GM12878 (cell line): ENCODE results near the gene LSM12. TPM values are rescaled to one million over a fixed set of nuclear protein-coding genes. Genes with fewer than 3 reads are reported as not detected.
A peak's percentile ranks its signal among the peaks of the same experiment; 100 is the strongest.

ENCODE experiments used
- ATAC-seq: fragments of 200-7000 bp; cut with Tn5 transposase; 3 replicates; pipeline ENCODE4 v1.9.1; 2020; ENCODE audit warnings: mild to moderate bottlenecking, moderate library complexity
- BruUV-seq: library from RNA; stranded (reverse); fragments of 400-500 nt; replicated peaks from 2 replicates; lab custom pipeline; 2021; lab: Mats Ljungman, UMichigan
- CTCF ChIA-PET: fragments of 300-600 bp; sonication (Branson Sonifier 250); formaldehyde crosslinking; extraction: SDS; loops from one replicate; lab custom pipeline; 2021; ENCODE audit warnings: inconsistent platforms; lab: Yijun Ruan, JAX
- POLR2A ChIA-PET: fragments of 350-600 bp; formaldehyde crosslinking; extraction: SDS; loops from one replicate; lab custom pipeline; 2021; ENCODE audit warnings: inconsistent platforms; lab: Charles Lee
- RAD21 ChIA-PET: fragments of 300-600 bp; sonication (Branson Sonifier 250); formaldehyde crosslinking; loops from one replicate; lab custom pipeline; 2023; ENCODE audit warnings: antibody characterized with exemption; ENCODE audit not compliant: unreplicated experiment; lab: Charles Lee
- SMC1A ChIA-PET: fragments of 300-600 bp; sonication (Branson Sonifier 250); formaldehyde crosslinking; loops from one replicate; lab custom pipeline; 2023; ENCODE audit not compliant: unreplicated experiment, uncharacterized antibody; lab: Charles Lee
- DNase-seq: peaks from one replicate; pipeline ENCODE4 v3.0.0-alpha.2; 2011; ENCODE audit warnings: low read depth, low spot score
- FAIRE-seq: peaks from 3 replicates; lab custom pipeline; 2011; peaks lifted over from hg19 to GRCh38; lab: Jason Lieb, UNC
- H2AFZ ChIP-seq: 2 replicates; pipeline ENCODE4 v1.6.0; 2011; ENCODE audit warnings: low read depth, low read length, control low read depth; ENCODE audit not compliant: control insufficient read depth
- H3K27ac ChIP-seq: 2 replicates; pipeline ENCODE4 v1.5.1; 2011; ENCODE audit warnings: control low read depth; ENCODE audit not compliant: control insufficient read depth, insufficient read depth
- H3K27me3 ChIP-seq, 2 experiments: replicated peaks in 1 of 2; 2 replicates each; pipeline versions ENCODE4 v1.6.0 to v1.6.1; 2011; ENCODE audit warnings: low read length in 1 of 2; ENCODE audit not compliant: control insufficient read depth in 2 of 2, insufficient read depth in 2 of 2
- H3K36me3 ChIP-seq, 2 experiments: 2 replicates each; pipeline ENCODE4 v1.5.1; 2011; ENCODE audit warnings: low read length in 1 of 2; ENCODE audit not compliant: control insufficient read depth in 2 of 2, insufficient read depth in 2 of 2
- H3K4me1 ChIP-seq: 2 replicates; pipeline ENCODE4 v1.6.1; 2011; ENCODE audit warnings: mild to moderate bottlenecking, low read length, moderate library complexity, mixed read lengths; ENCODE audit not compliant: control insufficient read depth, insufficient read depth
- H3K4me2 ChIP-seq: 2 replicates; pipeline ENCODE4 v1.6.0; 2011; ENCODE audit warnings: control low read depth; ENCODE audit not compliant: control insufficient read depth, insufficient read depth
- H3K4me3 ChIP-seq: fragments of 200-600 bp; sonication (generic); 2 replicates; pipeline ENCODE4 v1.5.1; 2016
- H3K79me2 ChIP-seq: 2 replicates; pipeline ENCODE4 v1.6.0; 2011; ENCODE audit warnings: low read length; ENCODE audit not compliant: control insufficient read depth, insufficient read depth
- H3K9ac ChIP-seq: 2 replicates; pipeline ENCODE4 v1.8.0; 2011; ENCODE audit warnings: low read length, control low read depth, mixed read lengths; ENCODE audit not compliant: control insufficient read depth, insufficient read depth
- H3K9me3 ChIP-seq: replicated peaks from 3 replicates; pipeline ENCODE4 v1.5.1; 2011; ENCODE audit warnings: mild to moderate bottlenecking, low read length; ENCODE audit not compliant: control insufficient read depth, insufficient read depth
- H4K20me1 ChIP-seq: 2 replicates; pipeline ENCODE4 v1.6.0; 2011; ENCODE audit not compliant: control insufficient read depth, insufficient read depth
- IRF3 ChIP-seq: fragments of 450-650 bp; IDR thresholded peaks from 2 replicates; pipeline ENCODE4 v1.6.1; 2014; ENCODE audit warnings: mild to moderate bottlenecking
- MLLT1 ChIP-seq: fragments of 450-650 bp; IDR thresholded peaks from 2 replicates; pipeline ENCODE4 v1.6.1; 2016; ENCODE audit warnings: mild to moderate bottlenecking
- MYB ChIP-seq: fragments of 150-350 bp; IDR thresholded peaks from 2 replicates; pipeline ENCODE4 v1.6.1; 2014; ENCODE audit warnings: mild to moderate bottlenecking, low read depth, low read length, borderline replicate concordance
- SPI1 ChIP-seq: IDR thresholded peaks from 2 replicates; pipeline ENCODE4 v1.6.1; 2011; ENCODE audit warnings: low read depth, mild to moderate bottlenecking, low read length, moderate library complexity, borderline replicate concordance; ENCODE audit not compliant: insufficient read depth
- SREBF2 ChIP-seq: IDR thresholded peaks from 2 replicates; pipeline ENCODE4 v1.6.1; 2012; ENCODE audit warnings: mild to moderate bottlenecking, low read length
- WGBS: methylation state at CpG from one replicate; pipeline ENCODE4 v1.1.6; 2016; ENCODE audit warnings: low lambda C conversion rate; ENCODE audit not compliant: insufficient replicate concordance, insufficient coverage; ENCODE audit errors: missing lambda C conversion rate; 5-methylcytosine and 5-hydroxymethylcytosine counted together
- in situ Hi-C: fragments of 300-500 bp; cut with MboI; formaldehyde crosslinking; loops from 9 replicates; pipeline ENCODE4 v1.14.3; 2018; ENCODE audit warnings: mixed read lengths
- intact Hi-C: fragments of 100-400 bp; cut with micrococcal nuclease; formaldehyde crosslinking; loops from one replicate; pipeline ENCODE4 v1.14.2; 2022; ENCODE audit not compliant: unreplicated experiment
- polyA plus RNA-seq, 11 experiments: library from polyadenylated mRNA; depleted of rRNA in 4 of 11; unstranded in 6 of 11; stranded (reverse) in 5 of 11; fragments of >200 nt; fragmentation: Nextera tagmentation in 4 of 11; fragmentation: Illumina TruSeq in 1 of 11; extraction: Ambion mirVana in 4 of 11; extraction: Trizol in 1 of 11; gene quantifications; 1 replicate in 1 of 11; 2 replicates in 10 of 11; pipeline versions ENCODE4 v1.2.1 to v1.2.3, GENCODE V29; 2011 to 2016; ENCODE audit warnings: inconsistent platforms in 2 of 11, missing spikeins in 2 of 11, low read depth in 1 of 11
- total RNA-seq, 4 experiments: library from RNA; depleted of rRNA in 3 of 4; stranded (reverse); fragments of >200 nt in 3 of 4; fragmentation: Illumina TruSeq in 1 of 4; extraction: Trizol in 1 of 4; gene quantifications; 2 replicates each; pipeline versions ENCODE4 v1.2.1 to v1.2.3, GENCODE V29; 2013 to 2021

Gene LSM12
- total and polyA plus RNA-seq, 10 of the 15 experiments (the other 5 are each of a cell fraction or from before 2014, with no cell fraction given) = 51.1 to 206 (median 70.8) TPM

GRCh38 chr17:44095388-44095646, 28.8 kb upstream of the LSM12 start:
- peaks cover 3 to 17% of the 10 kb centered on the region in 2 experiments; a peak in 2 of 4 replicates for H3K36me3 ChIP-seq
- no peaks in the 10 kb centered on the region for H3K27me3 ChIP-seq
- peaks cover 6% of the 10 kb centered on the region for H3K79me2 ChIP-seq
- WGBS = 100% methylated on average over 1 of the region's 2 CpGs
- H3K4me1 ChIP-seq = peaks cover 24% of the 10 kb centered on the region
- no peak overlapping the region for H2AFZ ChIP-seq
- intact Hi-C loops = no loop called here
- ChIA-PET SMC1A (no interaction called here), POLR2A (no interaction called here), RAD21 (interaction anchor here (0.6 to 1.5 kb wide), 2 partner anchors 20 to 28 kb away, joined by 3 to 5 read pairs; partner anchors contain the start of gene HDAC5), CTCF (no interaction called here)
- FAIRE-seq (no peak), ATAC-seq (no peak), DNase-seq (no peak)
- no TSS peak for BruUV-seq
- no peak overlapping the region; the same call in 1 of the 2 replicates for H3K9ac ChIP-seq
- no peaks in the 10 kb centered on the region for H4K20me1 ChIP-seq
- peak overlapping the region; percentile 67 for H3K27ac ChIP-seq
- in situ Hi-C loops = no loop called here
- peak overlapping the region; percentile 31; the same call in 1 of the 2 replicates for H3K4me3 ChIP-seq
- TF ChIP-seq SPI1 (no peak), IRF3 (no peak), MYB (no peak), MLLT1 (no peak), SREBF2 (no peak)
- TF ChIP-seq, all 136 proteins: peak for 0
- Histone ChIP-seq H3K9me3 (no peaks in the 10 kb centered on the region; the same call in 2 of the 3 replicates), H3K4me2 (peak overlapping the region; percentile 73)
